HEK293 (cell line): Measurements from ENCODE around the gene KRTAP10-1.

Experiments used
- CTCF ChIA-PET: fragments of 350-600 bp; formaldehyde crosslinking; extraction: SDS; loops from one replicate; lab custom pipeline; 2021; ENCODE audit warnings: antibody characterized with exemption; lab: Yijun Ruan, JAX
- POLR2A ChIA-PET: fragments of 300-600 bp; formaldehyde crosslinking; extraction: SDS; loops from one replicate; lab custom pipeline; 2020; ENCODE audit warnings: antibody characterized with exemption, inconsistent platforms; lab: Yijun Ruan, JAX
- H3K27ac ChIP-seq: fragments of 200-500 bp; sonication (Bioruptor generic); 2 replicates; pipeline ENCODE4 v1.5.1; 2014; ENCODE audit warnings: low read depth, low read length, control low read depth, inconsistent platforms; ENCODE audit errors: extremely low read depth
- H3K36me3 ChIP-seq, 2 experiments: fragments of 200-500 bp in 1 of 2; sonication (Bioruptor generic) in 1 of 2; 1 replicate in 1 of 2; 2 replicates in 1 of 2; pipeline ENCODE4 v1.5.1; 2014 to 2017; ENCODE audit warnings: inconsistent platforms in 2 of 2, low read length in 2 of 2; ENCODE audit not compliant: control insufficient read depth in 2 of 2, insufficient read depth in 1 of 2
- H3K4me1 ChIP-seq: fragments of 200-500 bp; sonication (Bioruptor generic); 2 replicates; pipeline ENCODE4 v1.5.1; 2014; ENCODE audit warnings: mild to moderate bottlenecking, low read length, inconsistent platforms; ENCODE audit not compliant: control insufficient read depth, insufficient read depth
- H3K4me3 ChIP-seq: 2 replicates; pipeline ENCODE4 v1.5.1; 2011; ENCODE audit warnings: low read depth, mild to moderate bottlenecking, control low read depth, low read length, moderate library complexity
- H3K9me3 ChIP-seq: fragments of 200-500 bp; sonication (Bioruptor generic); 2 replicates; pipeline ENCODE4 v1.5.1; 2014; ENCODE audit warnings: low read depth, low read length, inconsistent platforms; ENCODE audit not compliant: control insufficient read depth, insufficient read depth
- EGR2 ChIP-seq: fragments of 450-650 bp; formaldehyde crosslinking; IDR thresholded peaks from 2 replicates; pipeline ENCODE4 v1.5.1; 2016; ENCODE audit warnings: low read depth, missing biosample characterization, missing genetic modification characterization
- KLF10 ChIP-seq: fragments of 450-650 bp; IDR thresholded peaks from 2 replicates; pipeline ENCODE4 v1.5.1; 2018; ENCODE audit warnings: missing biosample characterization, mild to moderate bottlenecking, missing genetic modification characterization
- KLF9 ChIP-seq: fragments of 450-650 bp; formaldehyde crosslinking; IDR thresholded peaks from 2 replicates; pipeline ENCODE4 v1.5.1; 2016; ENCODE audit warnings: missing biosample characterization, missing genetic modification characterization, low read depth
- SP2 ChIP-seq: fragments of 450-650 bp; formaldehyde crosslinking; IDR thresholded peaks from 2 replicates; pipeline ENCODE4 v1.5.1; 2016; ENCODE audit warnings: missing biosample characterization, missing genetic modification characterization
- SP7 ChIP-seq: fragments of 450-650 bp; formaldehyde crosslinking; IDR thresholded peaks from 2 replicates; pipeline ENCODE4 v1.5.1; 2016; ENCODE audit warnings: missing biosample characterization, missing genetic modification characterization
- TRIM28 ChIP-seq: IDR thresholded peaks from 2 replicates; pipeline ENCODE4 v1.6.1; 2011; ENCODE audit warnings: low read length, control low read depth, borderline replicate concordance
- YY1 ChIP-seq: fragments of 450-650 bp; formaldehyde crosslinking; IDR thresholded peaks from 2 replicates; pipeline ENCODE4 v1.5.1; 2018; ENCODE audit warnings: missing biosample characterization, missing genetic modification characterization
- ZFHX2 ChIP-seq: fragments of 450-650 bp; formaldehyde crosslinking; conservative IDR thresholded peaks from 2 replicates; pipeline ENCODE4 v1.5.1; 2016; ENCODE audit warnings: missing biosample characterization, missing genetic modification characterization
- ZNF114 ChIP-seq: fragments of 450-650 bp; formaldehyde crosslinking; IDR thresholded peaks from 2 replicates; pipeline ENCODE4 v1.5.0; 2017; ENCODE audit warnings: missing biosample characterization, missing genetic modification characterization
- ZNF121 ChIP-seq: fragments of 450-650 bp; formaldehyde crosslinking; IDR thresholded peaks from 2 replicates; pipeline ENCODE4 v1.5.1; 2016; ENCODE audit warnings: missing biosample characterization, missing genetic modification characterization
- ZNF146 ChIP-seq: fragments of 450-650 bp; formaldehyde crosslinking; IDR thresholded peaks from 2 replicates; pipeline ENCODE4 v1.5.1; 2016; ENCODE audit warnings: missing biosample characterization, missing genetic modification characterization
- ZNF184 ChIP-seq: fragments of 450-650 bp; IDR thresholded peaks from 2 replicates; pipeline ENCODE4 v1.5.1; 2018; ENCODE audit warnings: missing biosample characterization, mild to moderate bottlenecking, missing genetic modification characterization
- ZNF19 ChIP-seq: fragments of 450-650 bp; formaldehyde crosslinking; IDR thresholded peaks from 2 replicates; pipeline ENCODE4; 2016; ENCODE audit warnings: missing biosample characterization, missing genetic modification characterization, low read depth
- ZNF2 ChIP-seq: fragments of 450-650 bp; formaldehyde crosslinking; IDR thresholded peaks from 2 replicates; pipeline ENCODE4 v1.5.1; 2016; ENCODE audit warnings: missing biosample characterization, missing genetic modification characterization
- ZNF302 ChIP-seq: fragments of 450-650 bp; formaldehyde crosslinking; IDR thresholded peaks from 2 replicates; pipeline ENCODE4 v1.5.1; 2016; ENCODE audit warnings: missing biosample characterization, missing genetic modification characterization, low read depth
- ZNF324 ChIP-seq: fragments of 450-650 bp; formaldehyde crosslinking; IDR thresholded peaks from 2 replicates; pipeline ENCODE4 v1.5.1; 2016; ENCODE audit warnings: missing biosample characterization, missing genetic modification characterization
- ZNF362 ChIP-seq: fragments of 450-650 bp; formaldehyde crosslinking; IDR thresholded peaks from 2 replicates; pipeline ENCODE4 v1.5.1; 2016; ENCODE audit warnings: missing biosample characterization, missing genetic modification characterization
- ZNF404 ChIP-seq: fragments of 450-650 bp; formaldehyde crosslinking; IDR thresholded peaks from 2 replicates; pipeline ENCODE4 v1.5.1; 2017; ENCODE audit warnings: missing biosample characterization, missing genetic modification characterization
- ZNF555 ChIP-seq: fragments of 450-650 bp; formaldehyde crosslinking; conservative IDR thresholded peaks from 2 replicates; pipeline ENCODE4 v1.5.1; 2017; ENCODE audit warnings: missing biosample characterization, mild to moderate bottlenecking, missing genetic modification characterization, inconsistent platforms
- ZNF585B ChIP-seq: fragments of 450-650 bp; formaldehyde crosslinking; IDR thresholded peaks from 2 replicates; pipeline ENCODE4 v1.5.1; 2016; ENCODE audit warnings: missing biosample characterization, missing genetic modification characterization
- ZNF658 ChIP-seq: fragments of 450-650 bp; formaldehyde crosslinking; IDR thresholded peaks from 2 replicates; pipeline ENCODE4; 2016; ENCODE audit warnings: missing biosample characterization, missing genetic modification characterization
- TF ChIP-seq, protein P1 (sequence below): fragments of 450-650 bp; formaldehyde crosslinking; IDR thresholded peaks from 2 replicates; pipeline ENCODE4 v1.5.1; 2016; ENCODE audit warnings: missing biosample characterization, missing genetic modification characterization
- TF ChIP-seq, protein P2 (sequence below): fragments of 450-650 bp; formaldehyde crosslinking; IDR thresholded peaks from 2 replicates; pipeline ENCODE4 v1.5.1; 2016; ENCODE audit warnings: missing biosample characterization, missing genetic modification characterization, borderline replicate concordance

Gene KRTAP10-1

DNA sequence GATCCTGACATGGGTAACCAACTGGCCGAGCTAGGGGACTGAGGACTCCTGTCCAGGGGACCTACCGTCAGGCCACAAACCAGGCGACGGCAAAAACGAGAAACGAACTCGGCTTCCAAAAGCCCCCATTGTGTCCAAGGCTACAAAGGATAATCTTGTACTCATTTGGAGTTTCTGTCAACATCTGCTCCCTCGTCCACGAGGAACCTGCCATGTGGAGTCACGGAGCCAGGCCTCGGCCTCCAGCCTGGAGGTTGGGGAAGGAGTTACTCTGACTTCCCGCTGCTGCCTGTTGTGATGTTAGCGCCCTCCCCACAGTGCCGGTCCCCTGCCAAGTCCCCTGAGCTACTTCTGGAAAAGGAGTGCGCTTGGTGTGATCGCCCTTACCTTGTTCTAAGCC, 7.3 kb downstream of the KRTAP10-1 start:
- POLR2A ChIA-PET, result no interaction called here
- Histone ChIP-seq H3K9me3 (no peaks in the 10 kb centered on the region), H3K4me1 (no peaks in the 10 kb centered on the region), H3K36me3 (no peaks in the 10 kb centered on the region), H3K27ac (no peak overlapping the region), H3K4me3 (no peak overlapping the region)
- no peak for TF ChIP-seq KLF9 (tag by site-specific recombination)
- TF ChIP-seq SP7 (tag by site-specific recombination), result no peak
- no peak for TF ChIP-seq ZNF121
- TF ChIP-seq, protein P1, sequence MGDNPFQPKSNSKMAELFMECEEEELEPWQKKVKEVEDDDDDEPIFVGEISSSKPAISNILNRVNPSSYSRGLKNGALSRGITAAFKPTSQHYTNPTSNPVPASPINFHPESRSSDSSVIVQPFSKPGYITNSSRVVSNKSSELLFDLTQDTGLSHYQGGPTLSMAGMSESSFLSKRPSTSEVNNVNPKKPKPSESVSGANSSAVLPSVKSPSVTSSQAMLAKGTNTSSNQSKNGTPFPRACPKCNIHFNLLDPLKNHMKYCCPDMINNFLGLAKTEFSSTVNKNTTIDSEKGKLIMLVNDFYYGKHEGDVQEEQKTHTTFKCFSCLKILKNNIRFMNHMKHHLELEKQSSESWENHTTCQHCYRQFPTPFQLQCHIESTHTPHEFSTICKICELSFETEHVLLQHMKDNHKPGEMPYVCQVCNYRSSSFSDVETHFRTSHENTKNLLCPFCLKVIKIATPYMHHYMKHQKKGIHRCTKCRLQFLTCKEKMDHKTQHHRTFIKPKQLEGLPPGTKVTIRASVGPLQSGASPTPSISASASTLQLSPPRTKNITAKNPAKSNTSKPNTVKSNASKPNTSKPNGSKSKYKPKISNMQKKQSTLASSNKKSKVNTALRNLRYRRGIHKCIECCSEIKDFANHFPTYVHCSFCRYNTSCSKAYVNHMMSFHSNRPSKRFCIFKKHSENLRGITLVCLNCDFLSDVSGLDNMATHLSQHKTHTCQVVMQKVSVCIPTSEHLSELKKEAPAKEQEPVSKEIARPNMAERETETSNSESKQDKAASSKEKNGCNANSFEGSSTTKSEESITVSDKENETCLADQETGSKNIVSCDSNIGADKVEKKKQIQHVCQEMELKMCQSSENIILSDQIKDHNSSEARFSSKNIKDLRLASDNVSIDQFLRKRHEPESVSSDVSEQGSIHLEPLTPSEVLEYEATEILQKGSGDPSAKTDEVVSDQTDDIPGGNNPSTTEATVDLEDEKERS (tag by site-specific recombination), result no peak
- no peak for TF ChIP-seq ZNF555 (tag by site-specific recombination)
- TF ChIP-seq SP2 (tag by site-specific recombination), result no peak
- TF ChIP-seq, protein P2, sequence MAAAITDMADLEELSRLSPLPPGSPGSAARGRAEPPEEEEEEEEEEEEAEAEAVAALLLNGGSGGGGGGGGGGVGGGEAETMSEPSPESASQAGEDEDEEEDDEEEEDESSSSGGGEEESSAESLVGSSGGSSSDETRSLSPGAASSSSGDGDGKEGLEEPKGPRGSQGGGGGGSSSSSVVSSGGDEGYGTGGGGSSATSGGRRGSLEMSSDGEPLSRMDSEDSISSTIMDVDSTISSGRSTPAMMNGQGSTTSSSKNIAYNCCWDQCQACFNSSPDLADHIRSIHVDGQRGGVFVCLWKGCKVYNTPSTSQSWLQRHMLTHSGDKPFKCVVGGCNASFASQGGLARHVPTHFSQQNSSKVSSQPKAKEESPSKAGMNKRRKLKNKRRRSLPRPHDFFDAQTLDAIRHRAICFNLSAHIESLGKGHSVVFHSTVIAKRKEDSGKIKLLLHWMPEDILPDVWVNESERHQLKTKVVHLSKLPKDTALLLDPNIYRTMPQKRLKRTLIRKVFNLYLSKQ (tag by site-specific recombination), result no peak
- TF ChIP-seq ZNF404 (tag by site-specific recombination), result no peak
- no peak for TF ChIP-seq ZNF146 (tag by site-specific recombination)
- no peak for TF ChIP-seq ZNF302 (tag by site-specific recombination)
- no peak for TF ChIP-seq ZNF324 (tag by site-specific recombination)
- TF ChIP-seq ZNF184 (tag by site-specific recombination), result no peak
- no peak for TF ChIP-seq ZNF19 (tag by site-specific recombination)
- TF ChIP-seq ZNF2 (tag by site-specific recombination), result no peak
- TF ChIP-seq ZNF114 (tag by site-specific recombination), result no peak
- no peak for TF ChIP-seq TRIM28
- no peak for TF ChIP-seq YY1
- no peak for TF ChIP-seq ZNF658 (tag by site-specific recombination)
- TF ChIP-seq ZNF362, result no peak
- no peak for TF ChIP-seq KLF10
- CTCF ChIA-PET, result interaction anchor here (0.5 to 1.3 kb wide), 2 partner anchors 23 to 261 kb away, joined by 3 to 6 read pairs; no protein-coding TSS in a partner anchor

DNA sequence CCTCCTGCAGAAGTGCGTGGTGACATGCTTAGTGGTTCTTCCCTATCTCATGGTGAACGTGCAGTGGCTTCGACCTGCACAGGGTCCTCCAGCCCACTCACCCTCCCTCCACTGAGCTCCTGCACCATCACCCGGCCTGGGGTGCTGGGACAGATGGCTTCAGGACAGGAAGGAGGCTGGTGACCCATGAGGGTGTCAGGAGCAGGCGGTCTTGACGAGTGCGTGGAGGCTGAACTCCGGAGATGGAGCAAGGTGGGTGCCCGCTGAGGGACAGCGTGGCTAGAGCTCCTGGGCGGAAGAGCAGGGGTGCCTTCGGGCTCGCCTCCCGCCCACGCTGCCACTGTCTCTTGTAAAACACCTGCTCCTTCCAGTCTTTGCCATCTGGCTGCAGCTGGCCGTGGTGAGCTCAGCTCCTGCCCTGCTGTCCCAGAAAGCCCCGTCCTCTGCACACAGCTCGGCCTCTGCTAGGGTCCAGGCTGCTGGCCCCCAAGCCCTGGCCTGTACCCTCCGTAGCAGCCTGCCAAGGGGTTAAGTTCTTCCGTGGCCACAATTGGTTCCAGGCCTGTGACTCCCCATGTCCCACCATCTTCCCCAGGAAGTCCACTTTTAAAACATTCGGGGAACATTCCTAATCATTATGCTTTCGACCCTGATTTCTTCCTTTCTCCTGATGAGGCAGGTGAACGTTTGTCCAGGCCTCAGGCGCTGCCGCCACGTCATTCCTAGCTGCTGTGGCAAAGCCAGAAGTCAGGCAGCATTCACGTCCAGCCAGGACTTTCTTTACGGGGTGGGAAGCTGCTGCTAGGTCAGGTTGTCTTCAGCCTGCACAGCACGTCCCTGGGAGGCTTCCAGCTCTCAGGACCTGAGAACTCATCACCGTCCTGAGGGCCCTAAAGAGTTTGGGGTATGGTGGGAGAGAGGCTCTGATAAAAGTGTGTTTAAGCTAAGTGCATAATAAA, 8.1 kb downstream of the KRTAP10-1 start:
- H3K4me3 ChIP-seq, result no peak overlapping the region
- ChIA-PET CTCF (no interaction called here), POLR2A (no interaction called here)
- no peaks in the 10 kb centered on the region for H3K36me3 ChIP-seq
- no peak for TF ChIP-seq ZNF585B
- peak; percentile 54 for TF ChIP-seq ZFHX2 (tag by site-specific recombination)
- peak; percentile 52 for TF ChIP-seq EGR2 (tag by site-specific recombination)
- TF ChIP-seq, all 188 proteins: peak for 2
- H3K27ac ChIP-seq, result no peak overlapping the region
- no peaks in the 10 kb centered on the region for H3K4me1 ChIP-seq
- no peaks in the 10 kb centered on the region for H3K9me3 ChIP-seq
